Smooth muscle cell (in vitro differentiated cells): Measurements from ENCODE around the gene MAS1L. TPM values are rescaled to one million over a fixed set of nuclear protein-coding genes. Genes with fewer than 3 reads are reported as not detected.

Experiments used
- DNase-seq: peaks from one replicate; lab custom pipeline; 2025; ENCODE audit not compliant: unreplicated experiment; lab: John Stamatoyannopoulos, UW
- H2AFZ ChIP-seq: fragments of 200-600 bp; sonication (generic); 2 replicates; pipeline ENCODE4 v1.6.0; 2016; ENCODE audit warnings: antibody characterized with exemption, low read depth, mild to moderate bottlenecking
- H3F3A ChIP-seq: fragments of 200-600 bp; sonication (generic); 2 replicates; pipeline ENCODE4 v1.6.0; 2017; ENCODE audit warnings: antibody characterized with exemption, low read depth
- H3K27ac ChIP-seq: fragments of 200-600 bp; sonication (generic); 2 replicates; pipeline ENCODE4 v1.5.1; 2016; ENCODE audit warnings: low read depth, mild to moderate bottlenecking
- H3K27me3 ChIP-seq: fragments of 200-600 bp; sonication (generic); 2 replicates; pipeline ENCODE4 v1.6.1; 2016; ENCODE audit warnings: low read depth, mild to moderate bottlenecking
- H3K36me3 ChIP-seq: fragments of 200-600 bp; sonication (generic); 2 replicates; pipeline ENCODE4 v1.5.1; 2016; ENCODE audit warnings: low read depth
- H3K4me1 ChIP-seq: fragments of 200-600 bp; sonication (generic); 2 replicates; pipeline ENCODE4 v1.5.1; 2016; ENCODE audit warnings: low read depth
- H3K4me2 ChIP-seq: fragments of 200-600 bp; sonication (generic); 2 replicates; pipeline ENCODE4 v1.6.0; 2016; ENCODE audit warnings: mild to moderate bottlenecking
- H3K4me3 ChIP-seq: fragments of 200-600 bp; sonication (generic); 2 replicates; pipeline ENCODE4 v1.5.1; 2016; ENCODE audit warnings: mild to moderate bottlenecking
- H3K79me2 ChIP-seq: fragments of 200-600 bp; sonication (generic); 2 replicates; pipeline ENCODE4 v1.6.0; 2016; ENCODE audit warnings: low read depth, mild to moderate bottlenecking
- H3K9ac ChIP-seq: fragments of 200-600 bp; sonication (generic); 2 replicates; pipeline ENCODE4 v1.6.0; 2016; ENCODE audit warnings: low read depth
- H3K9me3 ChIP-seq: fragments of 200-600 bp; sonication (generic); replicated peaks from 2 replicates; pipeline ENCODE4 v1.5.1; 2016; ENCODE audit warnings: low read depth
- H4K20me1 ChIP-seq: fragments of 200-600 bp; sonication (generic); 2 replicates; pipeline ENCODE4 v1.6.0; 2016; ENCODE audit warnings: low read depth
- WGBS: methylation state at CpG from one replicate; pipeline ENCODE4 v1.1.7; 2016; ENCODE audit warnings: low lambda C conversion rate; 5-methylcytosine and 5-hydroxymethylcytosine counted together
- polyA plus RNA-seq: library from polyadenylated mRNA; unstranded; fragments of >200 nt; fragmentation: Nextera tagmentation; extraction: Ambion mirVana; gene quantifications from 2 replicates; pipeline ENCODE4 v1.2.1, GENCODE V29; 2016
- total RNA-seq: library from RNA; depleted of rRNA; stranded (reverse); fragments of >200 nt; gene quantifications from 2 replicates; pipeline ENCODE4 v1.2.3, GENCODE V29; 2014
- TF ChIP-seq, protein P1 (sequence below): fragments of 200-600 bp; sonication (generic); IDR thresholded peaks from 2 replicates; pipeline ENCODE4 v1.5.1; 2017; ENCODE audit warnings: borderline replicate concordance, mild to moderate bottlenecking, antibody characterized with exemption; ENCODE audit not compliant: insufficient read depth, poor library complexity, severe bottlenecking

Gene MAS1L
- total and polyA plus RNA-seq, 2 experiments from 2014 or later = not detected

DNA sequence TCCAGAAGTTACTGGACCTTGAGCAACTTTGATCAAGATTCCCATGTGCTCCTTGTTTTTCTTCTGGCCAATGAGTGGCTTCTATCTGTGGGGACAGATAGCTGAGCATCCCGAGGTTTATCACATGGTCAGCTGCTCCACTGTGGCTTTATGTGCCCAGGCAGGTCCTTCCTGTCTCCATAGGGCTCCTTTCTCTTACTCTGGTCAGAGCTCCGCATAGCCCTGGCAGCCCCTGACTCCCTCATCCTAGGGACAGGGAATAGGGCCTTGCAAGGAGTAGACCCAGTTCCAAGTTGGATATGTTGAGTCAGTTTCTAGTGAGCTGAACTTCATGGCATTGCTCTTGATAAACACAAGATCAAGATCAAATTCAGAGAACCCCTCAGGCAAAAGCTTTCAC, 6.4 kb upstream of the MAS1L start:
- no peaks in the 10 kb centered on the region for H3K4me1 ChIP-seq
- no peak overlapping the region for H3K9ac ChIP-seq
- 90% methylated on average over 2 of the region's 2 CpGs for WGBS
- no peaks in the 10 kb centered on the region for H3K27me3 ChIP-seq
- no peak for DNase-seq
- no peaks in the 10 kb centered on the region for H3K9me3 ChIP-seq
- no peak overlapping the region for H3K27ac ChIP-seq
- H3K4me3 ChIP-seq = no peak overlapping the region
- H2AFZ ChIP-seq = no peak overlapping the region
- H3K36me3 ChIP-seq = no peaks in the 10 kb centered on the region
- no peaks in the 10 kb centered on the region for H3K79me2 ChIP-seq
- no peaks in the 10 kb centered on the region for H4K20me1 ChIP-seq
- TF ChIP-seq, protein P1, sequence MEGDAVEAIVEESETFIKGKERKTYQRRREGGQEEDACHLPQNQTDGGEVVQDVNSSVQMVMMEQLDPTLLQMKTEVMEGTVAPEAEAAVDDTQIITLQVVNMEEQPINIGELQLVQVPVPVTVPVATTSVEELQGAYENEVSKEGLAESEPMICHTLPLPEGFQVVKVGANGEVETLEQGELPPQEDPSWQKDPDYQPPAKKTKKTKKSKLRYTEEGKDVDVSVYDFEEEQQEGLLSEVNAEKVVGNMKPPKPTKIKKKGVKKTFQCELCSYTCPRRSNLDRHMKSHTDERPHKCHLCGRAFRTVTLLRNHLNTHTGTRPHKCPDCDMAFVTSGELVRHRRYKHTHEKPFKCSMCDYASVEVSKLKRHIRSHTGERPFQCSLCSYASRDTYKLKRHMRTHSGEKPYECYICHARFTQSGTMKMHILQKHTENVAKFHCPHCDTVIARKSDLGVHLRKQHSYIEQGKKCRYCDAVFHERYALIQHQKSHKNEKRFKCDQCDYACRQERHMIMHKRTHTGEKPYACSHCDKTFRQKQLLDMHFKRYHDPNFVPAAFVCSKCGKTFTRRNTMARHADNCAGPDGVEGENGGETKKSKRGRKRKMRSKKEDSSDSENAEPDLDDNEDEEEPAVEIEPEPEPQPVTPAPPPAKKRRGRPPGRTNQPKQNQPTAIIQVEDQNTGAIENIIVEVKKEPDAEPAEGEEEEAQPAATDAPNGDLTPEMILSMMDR = no peak
- H3F3A ChIP-seq = no peaks in the 10 kb centered on the region
- no peak overlapping the region for H3K4me2 ChIP-seq

DNA sequence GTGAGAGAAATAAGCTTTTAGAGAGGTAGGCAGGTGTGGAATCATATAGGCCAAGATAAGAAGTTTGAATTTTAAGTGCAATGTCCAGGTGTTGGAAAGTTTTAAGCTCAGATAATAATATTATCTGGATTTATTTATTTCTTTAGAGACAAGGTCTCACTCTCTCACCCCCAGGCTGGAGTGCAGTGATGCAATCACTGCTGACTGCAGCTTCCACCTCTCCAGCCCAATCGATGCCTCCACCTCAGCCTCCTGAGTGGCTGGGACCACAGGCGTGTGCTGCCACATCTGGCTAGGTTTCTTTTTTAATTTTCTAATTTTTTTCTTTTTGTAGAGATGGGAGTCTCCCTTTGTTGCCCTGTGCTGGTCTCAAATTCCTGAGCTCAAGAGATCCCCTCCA, 5.5 kb upstream of the MAS1L start:
- Histone ChIP-seq H3K9ac (no peak overlapping the region), H2AFZ (no peak overlapping the region), H3F3A (no peaks in the 10 kb centered on the region), H4K20me1 (no peaks in the 10 kb centered on the region), H3K36me3 (no peaks in the 10 kb centered on the region), H3K4me2 (no peak overlapping the region), H3K79me2 (no peaks in the 10 kb centered on the region), H3K9me3 (no peaks in the 10 kb centered on the region), H3K27ac (no peak overlapping the region), H3K4me1 (no peaks in the 10 kb centered on the region), H3K27me3 (no peaks in the 10 kb centered on the region), H3K4me3 (no peak overlapping the region)
- no peak for DNase-seq
- TF ChIP-seq, protein P1 = no peak
- WGBS = 80% methylated on average over 2 of the region's 2 CpGs

DNA sequence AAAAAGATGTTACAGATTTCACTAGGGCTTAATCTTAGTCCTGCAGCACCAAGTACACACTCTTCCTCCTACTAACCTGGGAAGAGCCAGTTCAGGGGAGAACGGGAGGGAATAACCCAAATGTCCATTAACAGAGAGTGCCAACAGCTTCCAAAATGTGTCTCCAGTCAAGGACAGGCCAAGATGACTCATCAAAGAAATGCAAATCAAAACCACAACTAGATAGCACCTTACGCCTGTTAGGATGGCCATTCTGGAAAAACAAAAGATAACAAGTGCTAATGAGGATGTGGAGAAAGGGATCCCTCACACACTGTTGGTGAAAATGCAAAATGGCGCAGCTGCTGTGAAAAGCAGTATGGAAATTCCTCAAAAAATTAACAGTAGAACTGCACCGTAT, 3.8 kb upstream of the MAS1L start:
- TF ChIP-seq, protein P1 = no peak
- no peak for DNase-seq
- 83% methylated on average over 4 of the region's 4 CpGs for WGBS

DNA sequence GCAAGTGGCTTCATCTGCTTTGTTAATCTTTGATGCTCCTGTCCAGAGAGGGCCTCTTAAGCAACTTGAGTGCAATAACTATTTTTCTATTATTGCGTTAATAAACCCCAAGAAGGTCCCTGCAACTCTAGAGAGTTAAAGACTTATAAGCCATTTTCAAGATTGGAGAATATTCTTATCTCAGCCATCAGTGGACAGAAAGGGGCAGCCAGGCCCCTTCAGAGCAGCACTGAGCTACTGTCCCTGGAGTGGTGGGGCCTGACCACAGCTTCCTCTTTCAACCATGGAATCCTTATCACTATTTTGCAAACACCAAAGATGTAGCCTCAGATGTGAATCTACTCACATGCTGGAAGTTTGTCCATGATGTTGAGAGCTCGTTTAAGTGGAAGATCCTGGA, 2.8 kb upstream of the MAS1L start:
- Histone ChIP-seq H3K4me3 (no peak overlapping the region), H3K9ac (no peak overlapping the region), H4K20me1 (no peaks in the 10 kb centered on the region), H3K27ac (no peak overlapping the region), H3K4me2 (no peak overlapping the region), H3K27me3 (no peaks in the 10 kb centered on the region), H2AFZ (no peak overlapping the region), H3K79me2 (no peaks in the 10 kb centered on the region), H3K4me1 (no peaks in the 10 kb centered on the region), H3K9me3 (no peaks in the 10 kb centered on the region), H3F3A (no peaks in the 10 kb centered on the region), H3K36me3 (no peaks in the 10 kb centered on the region)
- 87% methylated on average over 2 of the region's 2 CpGs for WGBS
- TF ChIP-seq, protein P1 = no peak
- DNase-seq = no peak

More for the DNA sequence above, 3.8 kb upstream of the MAS1L start:
- Histone ChIP-seq H3K4me2 (no peak overlapping the region), H3K27me3 (no peaks in the 10 kb centered on the region), H3K4me3 (no peak overlapping the region), H3F3A (no peaks in the 10 kb centered on the region), H3K79me2 (no peaks in the 10 kb centered on the region), H4K20me1 (no peaks in the 10 kb centered on the region), H2AFZ (no peak overlapping the region), H3K36me3 (no peaks in the 10 kb centered on the region), H3K27ac (no peak overlapping the region), H3K9me3 (no peaks in the 10 kb centered on the region), H3K4me1 (no peaks in the 10 kb centered on the region), H3K9ac (no peak overlapping the region)
